Measurements from ENCODE around the gene PODXL2.

The PODXL2 gene

DNA sequence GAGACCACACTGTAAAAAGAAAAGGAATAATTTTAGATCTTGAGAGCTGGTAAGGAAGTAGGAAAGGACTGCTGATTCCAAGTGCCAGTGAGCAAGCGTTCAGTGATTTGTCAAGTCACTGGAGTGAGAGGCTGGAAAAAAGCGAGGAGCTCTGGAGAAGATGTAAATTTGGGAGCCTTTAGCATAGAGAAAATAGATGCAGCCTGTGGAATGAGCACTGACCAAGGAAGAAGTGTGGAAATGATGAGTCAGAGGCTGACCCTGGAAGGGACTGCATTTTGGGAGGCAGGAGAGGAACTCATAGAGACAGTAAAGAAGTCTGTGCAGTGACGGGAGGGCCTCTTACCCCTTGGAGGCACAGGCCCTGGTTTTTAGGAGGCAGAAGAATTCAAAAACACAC, 26.7 kb downstream of the PODXL2 start:
- no peak for DNase-seq (ENCODE audit: low read depth)
- no peak overlapping the region for H3K4me3 ChIP-seq (ENCODE audit: low read depth, low read length)
- no peak for TF ChIP-seq MAX (IDR thresholded peaks at IDR 0.05; ENCODE audit: low read depth, low read length)
- TF ChIP-seq, protein P1, sequence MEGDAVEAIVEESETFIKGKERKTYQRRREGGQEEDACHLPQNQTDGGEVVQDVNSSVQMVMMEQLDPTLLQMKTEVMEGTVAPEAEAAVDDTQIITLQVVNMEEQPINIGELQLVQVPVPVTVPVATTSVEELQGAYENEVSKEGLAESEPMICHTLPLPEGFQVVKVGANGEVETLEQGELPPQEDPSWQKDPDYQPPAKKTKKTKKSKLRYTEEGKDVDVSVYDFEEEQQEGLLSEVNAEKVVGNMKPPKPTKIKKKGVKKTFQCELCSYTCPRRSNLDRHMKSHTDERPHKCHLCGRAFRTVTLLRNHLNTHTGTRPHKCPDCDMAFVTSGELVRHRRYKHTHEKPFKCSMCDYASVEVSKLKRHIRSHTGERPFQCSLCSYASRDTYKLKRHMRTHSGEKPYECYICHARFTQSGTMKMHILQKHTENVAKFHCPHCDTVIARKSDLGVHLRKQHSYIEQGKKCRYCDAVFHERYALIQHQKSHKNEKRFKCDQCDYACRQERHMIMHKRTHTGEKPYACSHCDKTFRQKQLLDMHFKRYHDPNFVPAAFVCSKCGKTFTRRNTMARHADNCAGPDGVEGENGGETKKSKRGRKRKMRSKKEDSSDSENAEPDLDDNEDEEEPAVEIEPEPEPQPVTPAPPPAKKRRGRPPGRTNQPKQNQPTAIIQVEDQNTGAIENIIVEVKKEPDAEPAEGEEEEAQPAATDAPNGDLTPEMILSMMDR (IDR thresholded peaks at IDR 0.05; ENCODE audit: low read depth, low read length) = no peak
- no peak for TF ChIP-seq POLR2A (IDR thresholded peaks at IDR 0.05; ENCODE audit: extremely low read depth, insufficient read length)
- TF ChIP-seq MYC (IDR thresholded peaks at IDR 0.05; ENCODE audit: low read depth, low read length) = no peak

- DNase-seq (ENCODE audit: low read depth) = no peak
- H3K4me3 ChIP-seq (ENCODE audit: low read depth, low read length) = no peak overlapping the region
- TF ChIP-seq POLR2A (IDR thresholded peaks at IDR 0.05; ENCODE audit: extremely low read depth, insufficient read length) (no peak), MYC (IDR thresholded peaks at IDR 0.05; ENCODE audit: low read depth, low read length) (no peak), MAX (IDR thresholded peaks at IDR 0.05; ENCODE audit: low read depth, low read length) (no peak)
Observed at GRCh38 chr3:127656906-127657305, 27.9 kb downstream of the PODXL2 start.

GRCh38 chr3:127658234-127658633, 29.2 kb downstream of the PODXL2 start:
- H3K4me3 ChIP-seq (ENCODE audit: low read depth, low read length) = no peak overlapping the region
- TF ChIP-seq, protein P1 (IDR thresholded peaks at IDR 0.05; ENCODE audit: low read depth, low read length) = no peak
- TF ChIP-seq POLR2A (IDR thresholded peaks at IDR 0.05; ENCODE audit: extremely low read depth, insufficient read length) (no peak), MYC (IDR thresholded peaks at IDR 0.05; ENCODE audit: low read depth, low read length) (no peak), MAX (IDR thresholded peaks at IDR 0.05; ENCODE audit: low read depth, low read length) (no peak)
- no peak for DNase-seq (ENCODE audit: low read depth)

GRCh38 chr3:127660621-127661251, 31.8 kb downstream of the PODXL2 start:
- TF ChIP-seq MAX (IDR thresholded peaks at IDR 0.05; ENCODE audit: low read depth, low read length) (no peak), POLR2A (IDR thresholded peaks at IDR 0.05; ENCODE audit: extremely low read depth, insufficient read length) (no peak), MYC (IDR thresholded peaks at IDR 0.05; ENCODE audit: low read depth, low read length) (no peak)
- TF ChIP-seq, protein P1 (IDR thresholded peaks at IDR 0.05; ENCODE audit: low read depth, low read length) = no peak
- no peak overlapping the region for H3K4me3 ChIP-seq (ENCODE audit: low read depth, low read length)
- no peak for DNase-seq (ENCODE audit: low read depth)

DNA sequence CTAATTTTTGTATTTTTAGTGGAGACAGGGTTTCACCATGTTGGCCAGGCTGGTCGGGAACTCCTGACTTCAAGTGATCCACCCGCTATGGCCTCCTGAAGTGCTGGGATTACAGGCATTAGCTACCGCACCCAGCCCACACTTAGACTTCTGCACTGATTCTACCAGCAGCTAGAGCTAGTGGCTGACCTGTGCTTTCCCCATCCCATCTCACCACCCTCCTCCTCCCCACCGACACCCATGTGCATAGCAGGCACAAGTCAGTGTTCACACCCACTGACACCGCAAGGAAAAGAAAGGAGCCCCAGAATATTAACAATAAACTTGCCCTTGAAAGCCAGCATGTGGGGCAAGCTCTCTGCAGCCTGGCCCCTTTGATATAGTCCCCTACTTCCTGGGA, 32.6 kb downstream of the PODXL2 start:
- H3K4me3 ChIP-seq (ENCODE audit: low read depth, low read length) = no peak overlapping the region
- no peak for TF ChIP-seq POLR2A (IDR thresholded peaks at IDR 0.05; ENCODE audit: extremely low read depth, insufficient read length)
- no peak for TF ChIP-seq MAX (IDR thresholded peaks at IDR 0.05; ENCODE audit: low read depth, low read length)
- no peak for TF ChIP-seq MYC (IDR thresholded peaks at IDR 0.05; ENCODE audit: low read depth, low read length)
- TF ChIP-seq, protein P1 (IDR thresholded peaks at IDR 0.05; ENCODE audit: low read depth, low read length) = no peak
- no peak for DNase-seq (ENCODE audit: low read depth)

DNA sequence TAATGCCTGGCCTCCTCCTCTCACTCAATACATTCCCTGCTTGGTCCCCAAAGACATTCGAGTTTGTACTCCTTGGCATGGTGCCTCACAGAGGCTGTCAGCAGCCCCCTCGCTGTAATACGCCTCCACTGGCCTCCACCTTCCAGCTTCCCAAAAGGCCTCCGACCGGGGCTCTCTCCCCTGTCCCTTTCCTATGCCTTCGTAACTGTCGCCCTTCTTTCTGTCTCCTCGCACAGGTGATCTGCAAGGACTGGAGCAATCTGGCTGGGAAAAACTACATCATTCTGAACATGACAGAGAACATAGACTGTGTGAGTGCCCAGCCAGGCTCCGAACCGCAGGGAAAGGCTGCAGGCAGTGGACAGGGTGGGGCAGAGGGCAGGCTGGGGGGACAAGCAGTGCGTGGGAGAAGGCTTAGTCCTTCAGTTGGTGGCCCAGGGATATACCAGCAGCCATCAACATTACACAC, 33.0 kb downstream of the PODXL2 start:
- DNase-seq (ENCODE audit: low read depth) = no peak
- no peak for TF ChIP-seq MAX (IDR thresholded peaks at IDR 0.05; ENCODE audit: low read depth, low read length)
- no peak for TF ChIP-seq POLR2A (IDR thresholded peaks at IDR 0.05; ENCODE audit: extremely low read depth, insufficient read length)
- no peak overlapping the region for H3K4me3 ChIP-seq (ENCODE audit: low read depth, low read length)
